HepG2 (cell line): ENCODE data around the gene MRPL2. TPM values are rescaled to one million over a fixed set of nuclear protein-coding genes. Genes with fewer than 3 reads are reported as not detected.

Source experiments
- ARID2 ChIP-seq: sonication (generic); formaldehyde crosslinking; IDR thresholded peaks from 2 replicates; pipeline ENCODE4 v1.8.1; 2022; ENCODE audit warnings: mild to moderate bottlenecking, missing genetic modification reagents, borderline replicate concordance
- ARID3A ChIP-seq: IDR thresholded peaks from 2 replicates; pipeline ENCODE4 v1.6.1; 2012; ENCODE audit warnings: low read depth, low read length, improper control_type of control experiment
- E2F2 ChIP-seq: sonication (generic); formaldehyde crosslinking; IDR thresholded peaks from 2 replicates; pipeline ENCODE4 v1.4.0; 2020; ENCODE audit warnings: missing genetic modification reagents, borderline replicate concordance
- KMT2B ChIP-seq: IDR thresholded peaks from 2 replicates; pipeline ENCODE4 v1.6.1; 2016; ENCODE audit warnings: missing genetic modification reagents, missing compliant biosample characterization
- PLSCR1 ChIP-seq: sonication (generic); formaldehyde crosslinking; IDR thresholded peaks from 2 replicates; pipeline ENCODE4 v1.5.0; 2020; ENCODE audit warnings: missing genetic modification reagents, mild to moderate bottlenecking, borderline replicate concordance
- REPIN1 ChIP-seq: sonication (generic); formaldehyde crosslinking; IDR thresholded peaks from 2 replicates; pipeline ENCODE4 v1.8.0; 2022; ENCODE audit warnings: missing genetic modification reagents, low read depth, mild to moderate bottlenecking, borderline replicate concordance
- TEAD2 ChIP-seq: sonication (generic); formaldehyde crosslinking; IDR thresholded peaks from 2 replicates; pipeline ENCODE4 v1.9.0; 2021; ENCODE audit warnings: missing genetic modification reagents
- ZFP37 ChIP-seq: sonication (generic); formaldehyde crosslinking; IDR thresholded peaks from 2 replicates; pipeline ENCODE4 v1.4.0; 2020; ENCODE audit warnings: missing genetic modification reagents, borderline replicate concordance
- ZNF430 ChIP-seq: sonication (generic); formaldehyde crosslinking; IDR thresholded peaks from 2 replicates; pipeline ENCODE4 v1.9.0; 2021; ENCODE audit warnings: mild to moderate bottlenecking, missing genetic modification reagents
- ZNF547 ChIP-seq: sonication (generic); formaldehyde crosslinking; IDR thresholded peaks from 2 replicates; pipeline ENCODE4 v1.5.1; 2020; ENCODE audit warnings: mild to moderate bottlenecking, missing genetic modification reagents
- ZNF710 ChIP-seq: sonication (generic); formaldehyde crosslinking; IDR thresholded peaks from 2 replicates; pipeline ENCODE4 v1.5.0; 2020; ENCODE audit warnings: mild to moderate bottlenecking, missing genetic modification reagents, borderline replicate concordance
- ZSCAN31 ChIP-seq: sonication (generic); formaldehyde crosslinking; IDR thresholded peaks from 2 replicates; pipeline ENCODE4 v1.5.0; 2020; ENCODE audit warnings: low read depth, mild to moderate bottlenecking, missing genetic modification reagents
- polyA plus RNA-seq, 8 experiments: library from polyadenylated mRNA; depleted of rRNA in 3 of 8; stranded (reverse) in 7 of 8; unstranded in 1 of 8; fragments of >200 nt; fragmentation: Illumina TruSeq in 4 of 8; extraction: Trizol in 4 of 8; gene quantifications; 2 replicates each; pipeline versions ENCODE4 v1.2.1 to v1.2.3, GENCODE V29; 2011 to 2016; ENCODE audit warnings: low read depth in 4 of 8, missing spikeins in 1 of 8, mixed read lengths in 1 of 8; ENCODE audit not compliant: insufficient read depth in 1 of 8
- total RNA-seq, 5 experiments: library from RNA; depleted of rRNA; stranded (reverse); fragments of >200 nt; fragmentation: Illumina TruSeq; extraction: Trizol; gene quantifications; 2 replicates each; pipeline ENCODE4 v1.2.3, GENCODE V29; 2016; ENCODE audit warnings: low read depth in 1 of 5
- TF ChIP-seq, protein P1 (sequence below): sonication (generic); formaldehyde crosslinking; IDR thresholded peaks from 2 replicates; pipeline ENCODE4 v1.5.1; 2020; ENCODE audit warnings: missing genetic modification reagents, mild to moderate bottlenecking, borderline replicate concordance
- TF ChIP-seq, protein P2 (sequence below): sonication (generic); formaldehyde crosslinking; IDR thresholded peaks from 2 replicates; pipeline ENCODE4 v1.5.1; 2020; ENCODE audit warnings: missing genetic modification reagents, mild to moderate bottlenecking, borderline replicate concordance
- TF ChIP-seq, protein P3 (sequence below): sonication (generic); formaldehyde crosslinking; IDR thresholded peaks from 2 replicates; pipeline ENCODE4 v1.5.1; 2020; ENCODE audit warnings: mild to moderate bottlenecking, missing genetic modification reagents, moderate library complexity

MRPL2 gene
- total and polyA plus RNA-seq, 2 of the 13 experiments (the other 11 are each of a cell fraction or from before 2014, with no cell fraction given), result 56.8 to 65.6 TPM

GRCh38 chr6:43060034-43060754, 960 bp upstream of the MRPL2 start (continued):
- TF ChIP-seq ZNF710 (CRISPR knock-in tag), result 0 out of 2 replicates have a peak, but pooled peaks have one; percentile 53
- TF ChIP-seq ZNF430, result 0 out of 2 replicates have a peak, but pooled peaks have one; percentile 64
- no peak for TF ChIP-seq ARID3A
- TF ChIP-seq PLSCR1 (CRISPR knock-in tag), result no peak
- peak; percentile 47; the same call in 1 of the 2 replicates for TF ChIP-seq REPIN1 (CRISPR knock-in tag)
- TF ChIP-seq ZFP37 (CRISPR knock-in tag), result no peak
- peak; percentile 15; the same call in 1 of the 2 replicates for TF ChIP-seq ZNF547 (CRISPR knock-in tag)
- peak; percentile 64; the same call in 1 of the 2 replicates for TF ChIP-seq ARID2 (CRISPR knock-in tag)
- TF ChIP-seq, protein P1, sequence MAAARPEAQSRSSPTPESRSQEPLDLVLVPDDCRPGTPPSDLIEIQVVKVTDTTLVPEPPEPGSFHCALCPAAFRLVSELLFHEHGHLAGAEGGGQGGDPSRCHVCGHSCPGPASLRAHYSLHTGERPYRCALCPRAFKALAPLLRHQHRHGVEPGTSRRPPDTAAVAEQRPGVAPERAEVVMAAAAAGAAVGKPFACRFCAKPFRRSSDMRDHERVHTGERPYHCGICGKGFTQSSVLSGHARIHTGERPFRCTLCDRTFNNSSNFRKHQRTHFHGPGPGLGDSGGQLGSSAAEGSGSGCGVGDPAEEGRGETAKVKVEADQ, result peak; percentile 61
- TF ChIP-seq, protein P2, sequence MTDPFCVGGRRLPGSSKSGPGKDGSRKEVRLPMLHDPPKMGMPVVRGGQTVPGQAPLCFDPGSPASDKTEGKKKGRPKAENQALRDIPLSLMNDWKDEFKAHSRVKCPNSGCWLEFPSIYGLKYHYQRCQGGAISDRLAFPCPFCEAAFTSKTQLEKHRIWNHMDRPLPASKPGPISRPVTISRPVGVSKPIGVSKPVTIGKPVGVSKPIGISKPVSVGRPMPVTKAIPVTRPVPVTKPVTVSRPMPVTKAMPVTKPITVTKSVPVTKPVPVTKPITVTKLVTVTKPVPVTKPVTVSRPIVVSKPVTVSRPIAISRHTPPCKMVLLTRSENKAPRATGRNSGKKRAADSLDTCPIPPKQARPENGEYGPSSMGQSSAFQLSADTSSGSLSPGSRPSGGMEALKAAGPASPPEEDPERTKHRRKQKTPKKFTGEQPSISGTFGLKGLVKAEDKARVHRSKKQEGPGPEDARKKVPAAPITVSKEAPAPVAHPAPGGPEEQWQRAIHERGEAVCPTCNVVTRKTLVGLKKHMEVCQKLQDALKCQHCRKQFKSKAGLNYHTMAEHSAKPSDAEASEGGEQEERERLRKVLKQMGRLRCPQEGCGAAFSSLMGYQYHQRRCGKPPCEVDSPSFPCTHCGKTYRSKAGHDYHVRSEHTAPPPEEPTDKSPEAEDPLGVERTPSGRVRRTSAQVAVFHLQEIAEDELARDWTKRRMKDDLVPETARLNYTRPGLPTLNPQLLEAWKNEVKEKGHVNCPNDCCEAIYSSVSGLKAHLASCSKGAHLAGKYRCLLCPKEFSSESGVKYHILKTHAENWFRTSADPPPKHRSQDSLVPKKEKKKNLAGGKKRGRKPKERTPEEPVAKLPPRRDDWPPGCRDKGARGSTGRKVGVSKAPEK (CRISPR knock-in tag), result peak; percentile 85
- TF ChIP-seq, protein P3, sequence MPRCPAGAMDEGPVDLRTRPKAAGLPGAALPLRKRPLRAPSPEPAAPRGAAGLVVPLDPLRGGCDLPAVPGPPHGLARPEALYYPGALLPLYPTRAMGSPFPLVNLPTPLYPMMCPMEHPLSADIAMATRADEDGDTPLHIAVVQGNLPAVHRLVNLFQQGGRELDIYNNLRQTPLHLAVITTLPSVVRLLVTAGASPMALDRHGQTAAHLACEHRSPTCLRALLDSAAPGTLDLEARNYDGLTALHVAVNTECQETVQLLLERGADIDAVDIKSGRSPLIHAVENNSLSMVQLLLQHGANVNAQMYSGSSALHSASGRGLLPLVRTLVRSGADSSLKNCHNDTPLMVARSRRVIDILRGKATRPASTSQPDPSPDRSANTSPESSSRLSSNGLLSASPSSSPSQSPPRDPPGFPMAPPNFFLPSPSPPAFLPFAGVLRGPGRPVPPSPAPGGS (CRISPR knock-in tag), result 0 out of 2 replicates have a peak, but pooled peaks have one; percentile 60
- peak; percentile 54; the same call in 1 of the 2 replicates for TF ChIP-seq ZSCAN31 (CRISPR knock-in tag)
- no peak for TF ChIP-seq TEAD2 (CRISPR knock-in tag)
- TF ChIP-seq KMT2B, result 0 out of 2 replicates have a peak, but pooled peaks have one; percentile 20
- peak; percentile 32; the same call in 1 of the 2 replicates for TF ChIP-seq E2F2 (CRISPR knock-in tag)
